H1 (cell line): ENCODE data around the gene MATR3. TPM values are rescaled to one million over a fixed set of nuclear protein-coding genes. Genes with fewer than 3 reads are reported as not detected.

Source experiments
- CTCF ChIA-PET: fragments of 300-600 bp; sonication (Branson Sonifier 250); formaldehyde crosslinking; loops from one replicate; lab custom pipeline; 2021; ENCODE audit not compliant: partially characterized antibody; lab: Charles Lee
- POLR2A ChIA-PET: fragments of 300-600 bp; sonication (Branson Sonifier 250); formaldehyde crosslinking; loops from one replicate; lab custom pipeline; 2021; ENCODE audit warnings: inconsistent platforms; ENCODE audit not compliant: partially characterized antibody; lab: Charles Lee
- DNase-seq, 2 experiments: peaks; one replicate each; pipeline versions ENCODE4 v3.0.0 to v3.0.0-alpha.2; 2010 to 2022; ENCODE audit warnings: low spot score in 2 of 2, low read depth in 1 of 2, mixed read lengths in 1 of 2
- FAIRE-seq: peaks from 2 replicates; lab custom pipeline; 2011; peaks lifted over from hg19 to GRCh38; lab: Jason Lieb, UNC
- H2AFZ ChIP-seq: 2 replicates; pipeline ENCODE4 v1.8.1; 2012; ENCODE audit warnings: low read length, inconsistent platforms
- H2AK5ac ChIP-seq: 2 replicates; pipeline ENCODE4 v1.6.1; 2013; ENCODE audit warnings: low read depth, low read length
- H2BK120ac ChIP-seq: replicated peaks from 2 replicates; pipeline ENCODE3; 2013; ENCODE audit warnings: low read depth, low read length, inconsistent platforms
- H2BK12ac ChIP-seq: 2 replicates; pipeline ENCODE4 v1.6.1; 2013; ENCODE audit warnings: low read depth, low read length
- H2BK15ac ChIP-seq: 2 replicates; pipeline ENCODE4 v1.6.1; 2013; ENCODE audit warnings: low read length
- H2BK20ac ChIP-seq: 2 replicates; pipeline ENCODE4 v1.6.1; 2013; ENCODE audit warnings: low read length
- H2BK5ac ChIP-seq: 2 replicates; pipeline ENCODE4 v1.6.1; 2013; ENCODE audit warnings: low read depth, low read length
- H3K14ac ChIP-seq: 2 replicates; pipeline ENCODE4 v1.6.1; 2013; ENCODE audit warnings: inconsistent platforms; ENCODE audit not compliant: insufficient read length
- H3K18ac ChIP-seq: 2 replicates; pipeline ENCODE4 v1.6.1; 2013; ENCODE audit warnings: low read length; ENCODE audit errors: extremely low read depth
- H3K23ac ChIP-seq: 2 replicates; pipeline ENCODE4 v1.6.1; 2013; ENCODE audit warnings: inconsistent platforms; ENCODE audit not compliant: insufficient read length
- H3K23me2 ChIP-seq: 2 replicates; pipeline ENCODE4 v1.6.1; 2013; ENCODE audit warnings: low read depth, low read length
- H3K27ac ChIP-seq: 2 replicates; pipeline ENCODE4 v1.6.1; 2011; ENCODE audit warnings: low read depth, low read length, inconsistent platforms
- H3K27me3 ChIP-seq, 4 experiments: replicated peaks in 1 of 4; 1 replicate in 1 of 4; 2 replicates in 3 of 4; pipeline versions ENCODE4 v1.6.1 to v1.8.1; 2011 to 2013; ENCODE audit warnings: low read length in 3 of 4, mild to moderate bottlenecking in 3 of 4, inconsistent platforms in 2 of 4, mixed read lengths in 2 of 4, moderate library complexity in 1 of 4; ENCODE audit not compliant: control insufficient read depth in 3 of 4, insufficient read depth in 3 of 4; ENCODE audit errors: extremely low read depth in 1 of 4
- H3K36me3 ChIP-seq, 4 experiments: 2 replicates each; pipeline versions ENCODE4 v1.6.1 to v1.8.1; 2011 to 2013; ENCODE audit warnings: mild to moderate bottlenecking in 4 of 4, low read length in 3 of 4, moderate library complexity in 2 of 4, control low read depth in 1 of 4, inconsistent platforms in 1 of 4; ENCODE audit not compliant: insufficient read depth in 4 of 4, control insufficient read depth in 2 of 4
- H3K4ac ChIP-seq: replicated peaks from 2 replicates; pipeline ENCODE3; 2013; ENCODE audit warnings: low read length, low read depth, mixed read lengths, inconsistent platforms; ENCODE audit not compliant: insufficient read length
- H3K4me1 ChIP-seq, 4 experiments: replicated peaks in 1 of 4; 1 replicate in 1 of 4; 2 replicates in 3 of 4; pipeline versions ENCODE4 v1.6.1 to v1.8.1; 2011 to 2013; ENCODE audit warnings: low read length in 3 of 4, inconsistent platforms in 2 of 4, mixed read lengths in 1 of 4; ENCODE audit not compliant: insufficient read depth in 4 of 4, control insufficient read depth in 3 of 4
- H3K4me2 ChIP-seq, 2 experiments: 2 replicates each; pipeline versions ENCODE4 v1.6.1 to v1.8.1; 2011 to 2013; ENCODE audit warnings: low read depth in 2 of 2, low read length in 2 of 2, control low read depth in 1 of 2, inconsistent platforms in 1 of 2, mild to moderate bottlenecking in 1 of 2; ENCODE audit not compliant: insufficient read depth in 1 of 2
- H3K4me3 ChIP-seq, 4 experiments: fragments of 200-600, 300-600 bp in 1 of 4; sonication (generic), shearing (Covaris generic), sonication (Bioruptor Twin) in 1 of 4; 2 replicates each; pipeline versions ENCODE4 v1.5.1 to v1.8.1; 2011 to 2016; ENCODE audit warnings: low read length in 4 of 4, low read depth in 3 of 4, control low read depth in 2 of 4, inconsistent platforms in 2 of 4, mild to moderate bottlenecking in 2 of 4, mixed read lengths in 1 of 4, moderate library complexity in 1 of 4; ENCODE audit not compliant: insufficient read depth in 2 of 4; ENCODE audit errors: extremely low read depth in 1 of 4
- H3K56ac ChIP-seq: replicated peaks from 2 replicates; pipeline ENCODE3; 2013; ENCODE audit warnings: low read depth, mild to moderate bottlenecking, mixed read lengths, low read length, inconsistent platforms; ENCODE audit not compliant: insufficient read length
- H3K79me1 ChIP-seq: 2 replicates; pipeline ENCODE4 v1.6.1; 2013; ENCODE audit warnings: low read depth, low read length, control low read depth
- H3K79me2 ChIP-seq, 2 experiments: 2 replicates each; pipeline versions ENCODE4 v1.6.1 to v1.8.1; 2012 to 2013; ENCODE audit warnings: low read length in 2 of 2, mild to moderate bottlenecking in 2 of 2, inconsistent platforms in 1 of 2; ENCODE audit not compliant: insufficient read depth in 2 of 2, control insufficient read depth in 1 of 2
- H3K9ac ChIP-seq, 4 experiments: replicated peaks in 1 of 4; 1 replicate in 1 of 4; 2 replicates in 3 of 4; pipeline versions ENCODE4 v1.6.1 to v1.8.1; 2011 to 2013; ENCODE audit warnings: low read depth in 3 of 4, low read length in 3 of 4, control low read depth in 2 of 4, mild to moderate bottlenecking in 2 of 4, moderate library complexity in 2 of 4, inconsistent platforms in 1 of 4; ENCODE audit errors: extremely low read depth in 1 of 4
- H3K9me3 ChIP-seq, 2 experiments: 2 replicates each; pipeline versions ENCODE4 v1.6.1 to v1.8.1; 2012 to 2013; ENCODE audit warnings: mild to moderate bottlenecking in 2 of 2, moderate library complexity in 2 of 2, control low read depth in 1 of 2, inconsistent platforms in 1 of 2, low read depth in 1 of 2, low read length in 1 of 2, mixed read lengths in 1 of 2; ENCODE audit not compliant: insufficient read depth in 2 of 2
- H4K20me1 ChIP-seq, 2 experiments: replicated peaks in 1 of 2; 2 replicates each; pipeline versions ENCODE3 to v1.8.1; 2011 to 2013; ENCODE audit warnings: inconsistent platforms in 2 of 2, low read length in 2 of 2, mild to moderate bottlenecking in 1 of 2; ENCODE audit not compliant: insufficient read depth in 2 of 2, control insufficient read depth in 1 of 2
- H4K5ac ChIP-seq: 2 replicates; pipeline ENCODE4 v1.6.1; 2013; ENCODE audit warnings: low read length, low read depth, mixed read lengths, inconsistent platforms; ENCODE audit not compliant: insufficient read length
- H4K8ac ChIP-seq: 2 replicates; pipeline ENCODE4 v1.8.0; 2013; ENCODE audit warnings: mild to moderate bottlenecking, moderate library complexity, low read length, inconsistent platforms; ENCODE audit not compliant: insufficient read depth; ENCODE audit errors: extremely low read depth
- H4K91ac ChIP-seq: replicated peaks from 2 replicates; pipeline ENCODE3; 2013; ENCODE audit warnings: low read length, mixed read lengths, inconsistent platforms; ENCODE audit not compliant: insufficient read length
- CBX8 ChIP-seq: fragments of 300-800, 300-1000 bp; sonication (generic); IDR thresholded peaks from 2 replicates; pipeline ENCODE4 v1.7.1; 2016; ENCODE audit warnings: low read depth, low read length, borderline replicate concordance
- CHD2 ChIP-seq: IDR thresholded peaks from 2 replicates; pipeline ENCODE4 v1.6.1; 2012; ENCODE audit warnings: low read length, improper control_type of control experiment
- HDAC2 ChIP-seq, 2 experiments: fragments of 300-600 bp in 1 of 2; sonication (generic) in 1 of 2; IDR thresholded peaks; 2 replicates each; pipeline ENCODE4 v1.6.1; 2011 to 2012; ENCODE audit warnings: low read depth in 2 of 2, low read length in 2 of 2, mild to moderate bottlenecking in 2 of 2, moderate library complexity in 2 of 2, borderline replicate concordance in 1 of 2, inconsistent platforms in 1 of 2
- SP4 ChIP-seq: IDR thresholded peaks from 2 replicates; pipeline ENCODE4 v1.6.1; 2012; ENCODE audit warnings: low read length, inconsistent platforms
- ZNF274 ChIP-seq: IDR thresholded peaks from 2 replicates; pipeline ENCODE4 v1.7.0; 2012; ENCODE audit warnings: low read length, borderline replicate concordance; ENCODE audit errors: extremely low read depth
- WGBS, 2 experiments: shearing (Covaris generic) in 1 of 2; methylation state at CpG; one replicate each; pipeline versions ENCODE4 v1.1.6 to v1.1.7; 2013 to 2015; ENCODE audit warnings: low lambda C conversion rate in 2 of 2, mixed read lengths in 2 of 2, inconsistent platforms in 1 of 2, low coverage in 1 of 2, missing lambda C conversion rate in 1 of 2; ENCODE audit not compliant: insufficient replicate concordance in 2 of 2, insufficient coverage in 1 of 2, insufficient read length in 1 of 2; ENCODE audit errors: extremely low coverage in 1 of 2, missing lambda C conversion rate in 1 of 2; 5-methylcytosine and 5-hydroxymethylcytosine counted together
- polyA plus RNA-seq, 7 experiments: library from polyadenylated mRNA; depleted of rRNA in 3 of 7; stranded (reverse) in 5 of 7; unstranded in 2 of 7; fragments of >200 nt in 5 of 7; fragments of 200-250 nt in 2 of 7; gene quantifications; 1 replicate in 5 of 7; 2 replicates in 1 of 7; 4 replicates in 1 of 7; pipeline versions ENCODE4 v1.2.1 to v1.2.3, GENCODE V29; 2011 to 2013; ENCODE audit warnings: missing spikeins in 2 of 7, mixed read lengths in 2 of 7
- total RNA-seq: library from RNA; stranded (reverse); fragmentation: NEBNext Ultra II Directional; extraction: Animal tissue kit (Norgen Biotek cat#: 25700); gene quantifications from 2 replicates; pipeline ENCODE4 v1.2.1, GENCODE V29; 2021

The MATR3 gene
- total and polyA plus RNA-seq, 2 of the 8 experiments (the other 6 are each of a cell fraction or from before 2014, with no cell fraction given): 116 to 389 TPM

- H4K91ac ChIP-seq: no peak overlapping the region
- no peaks in the 10 kb centered on the region for H3K9me3 ChIP-seq
- no peak overlapping the region for H2AFZ ChIP-seq
- no peaks in the 10 kb centered on the region for H3K27me3 ChIP-seq
- DNase-seq (no peak), FAIRE-seq (no peak)
- no peak overlapping the region for H4K5ac ChIP-seq
- 95% methylated on average over 8 of the region's 11 CpGs; no CpG with 5 or more reads in 1 of the 2 experiments for WGBS, 2 experiments
- no peak overlapping the region for H3K23ac ChIP-seq
- no peaks in the 10 kb centered on the region for H3K23me2 ChIP-seq
- TF ChIP-seq ZNF274 (no peak), SP4 (no peak), CHD2 (no peak), CBX8 (no peak), HDAC2 (IDR thresholded peaks at IDR 0.05; ENCODE audit: borderline replicate concordance in 1 of 2, low read depth in 2 of 2, low read length in 2 of 2) (no peak)
- no peak overlapping the region for H3K9ac ChIP-seq
- H3K4me2 ChIP-seq: no peak overlapping the region
- no peak overlapping the region for H3K4ac ChIP-seq
- no peaks in the 10 kb centered on the region; a peak in 1 of 7 replicates for H3K4me1 ChIP-seq
- H3K4me3 ChIP-seq: no peak overlapping the region
- H2BK5ac ChIP-seq: no peak overlapping the region
- CTCF ChIA-PET: interaction anchor here (1.2 kb wide), 1 partner anchor 77 kb away, joined by 3 read pairs; no protein-coding TSS in a partner anchor
- no peaks in the 10 kb centered on the region for H3K79me1 ChIP-seq
- POLR2A ChIA-PET: interaction anchor here (1.1 to 51.1 kb wide), 4 partner anchors 10 to 67 kb away, joined by 3 to 1766 read pairs (median 10); partner anchors contain the start of gene MATR3
- no peak overlapping the region for H4K8ac ChIP-seq
- no peaks in the 10 kb centered on the region for H3K79me2 ChIP-seq
- no peak overlapping the region for H2BK12ac ChIP-seq
- H2BK20ac ChIP-seq: no peak overlapping the region
- H3K56ac ChIP-seq: no peak overlapping the region
- no peak overlapping the region for H3K14ac ChIP-seq
- H2AK5ac ChIP-seq: no peak overlapping the region
- H2BK120ac ChIP-seq: no peak overlapping the region
- H2BK15ac ChIP-seq: no peak overlapping the region
- H4K20me1 ChIP-seq: no peaks in the 10 kb centered on the region
- H3K27ac ChIP-seq: no peak overlapping the region
- H3K36me3 ChIP-seq: no peaks in the 10 kb centered on the region
- no peak overlapping the region for H3K18ac ChIP-seq
Measured at GRCh38 chr5:139266236-139266635, 27.3 kb upstream of the MATR3 start.
